Measurements from ENCODE around the gene ATG4D. TPM values are rescaled to one million over a fixed set of nuclear protein-coding genes. Genes with fewer than 3 reads are reported as not detected.

ATG4D gene
- total RNA-seq, 4 donors from 2014 or later, result 5.2 to 20.7 (median 6.9) TPM

- TF ChIP-seq CTCF (IDR thresholded peaks at IDR 0.05; ENCODE audit: low read depth), result no peak
Observed at GRCh38 chr19:10514211-10515145, 29.2 kb upstream of the ATG4D start.

DNA sequence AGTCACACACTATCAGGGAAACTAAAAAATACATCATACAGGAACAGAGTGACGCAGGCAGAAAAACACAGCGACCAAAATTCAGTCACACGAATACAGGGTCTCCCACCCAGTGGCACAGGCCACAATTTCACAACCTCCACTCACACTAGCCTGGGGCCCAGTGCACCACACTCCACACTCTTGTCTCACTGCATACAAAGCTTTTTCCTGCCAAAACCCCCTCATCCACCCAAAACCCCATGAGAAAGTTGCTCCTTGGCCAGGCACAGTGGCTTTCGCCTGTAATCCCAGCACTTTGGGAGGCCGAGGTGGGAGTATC is 27.7 kb upstream of the ATG4D start:
- TF ChIP-seq CTCF (IDR thresholded peaks at IDR 0.05; ENCODE audit: low read depth), result no peak

GRCh38 chr19:10516671-10517286 is 26.9 kb upstream of the ATG4D start:
- no peak for TF ChIP-seq CTCF (IDR thresholded peaks at IDR 0.05; ENCODE audit: low read depth)

GRCh38 chr19:10517361-10517759 is 26.3 kb upstream of the ATG4D start, which contains the start of gene S1PR5:
Gene S1PR5 (minus strand): TSS chr19:10517447. CDS start chr19:10515011, 2,436 bp downstream.
- TF ChIP-seq CTCF (IDR thresholded peaks at IDR 0.05; ENCODE audit: low read depth), result no peak

GRCh38 chr19:10517760-10518443 is 25.8 kb upstream of the ATG4D start:
- no peak for TF ChIP-seq CTCF (IDR thresholded peaks at IDR 0.05; ENCODE audit: low read depth)

- TF ChIP-seq CTCF (IDR thresholded peaks at IDR 0.05; ENCODE audit: low read depth), result no peak
Observed at GRCh38 chr19:10518444-10519361, 25.0 kb upstream of the ATG4D start.
